Activated T-cell treated with anti-CD3 and anti-CD28 coated beads, Interleukin-2, amount 50 U/mL, for 48 hours (primary cell): ENCODE measurements around the gene PARP3.
"Not testable (repeated sequence)": the region's sequence is repeated elsewhere in the genome, so short reads cannot be mapped to it uniquely, and the experiment has no call there.

Source experiments
- DNase-seq, 2 experiments: peaks; one replicate each; pipeline ENCODE4 v3.0.0-alpha.2; 2020

The PARP3 gene

DNA sequence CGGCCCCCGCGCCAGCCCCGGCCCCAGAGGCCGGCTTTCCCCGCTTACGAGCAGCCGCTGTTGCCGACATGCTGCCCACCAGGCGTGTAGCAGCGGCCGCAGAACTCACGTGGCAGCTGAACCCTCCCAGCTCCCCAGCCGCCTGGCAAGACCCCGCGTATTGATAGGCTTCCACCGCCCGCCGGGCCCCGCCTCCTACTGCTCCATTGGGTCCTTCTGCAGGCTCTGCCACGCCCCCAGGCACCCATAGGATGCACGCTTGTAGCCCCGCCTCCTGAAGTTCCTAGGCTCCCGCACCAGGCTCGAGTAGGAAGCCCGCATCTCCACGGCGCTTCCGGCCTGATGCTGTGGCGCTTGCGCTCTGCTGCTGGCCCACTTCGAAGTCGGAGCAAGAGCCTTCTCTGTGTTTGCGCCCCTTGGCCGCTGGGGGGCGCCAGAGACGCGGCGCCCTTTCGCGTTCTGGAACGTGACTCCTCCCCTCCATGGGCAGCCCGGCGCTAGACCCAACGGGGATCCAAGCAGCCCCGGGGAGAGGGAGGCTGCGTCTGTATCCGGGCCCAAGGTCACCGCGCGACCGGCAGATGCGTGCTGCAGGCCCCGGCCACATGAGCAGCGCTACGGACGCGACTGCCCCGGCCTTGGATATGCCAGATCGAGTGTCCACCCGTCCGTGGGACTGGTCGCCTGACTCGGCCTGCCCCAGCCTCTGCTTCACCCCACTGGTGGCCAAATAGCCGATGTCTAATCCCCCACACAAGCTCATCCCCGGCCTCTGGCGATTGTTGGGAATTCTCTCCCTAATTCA is at the start of gene PARP3, which contains the start of gene RRP9:
TSS of gene PARP3 (plus strand) at position 566 of the 805 bp plus-strand sequence. CDS start 993 bp downstream, outside the sequence.
TSS of gene RRP9 (minus strand) at position 107 of the 805 bp plus-strand sequence. CDS start at position 70, 37 bp downstream.
- DNase-seq = peak; percentile 99

DNA sequence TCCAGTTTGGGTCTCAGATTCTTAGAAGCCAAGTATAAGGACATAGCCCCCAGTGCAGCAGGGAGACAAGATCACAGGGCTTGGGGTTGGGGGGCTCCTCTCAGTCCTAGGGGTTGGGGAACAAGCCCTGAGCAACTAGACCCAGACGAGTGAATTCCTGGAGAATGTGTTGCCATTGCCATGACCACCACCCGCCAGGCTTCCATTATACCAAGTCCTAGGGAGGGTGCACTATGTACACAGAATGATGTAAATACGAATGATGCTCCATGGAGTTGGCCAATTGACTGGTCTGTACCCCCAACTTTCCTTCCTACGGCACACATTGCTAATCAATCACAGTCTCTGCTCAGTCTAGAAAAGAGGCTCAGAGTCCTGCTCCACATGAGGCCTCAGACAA is 47.8 kb upstream of the PARP3 start:
- DNase-seq = no peak

DNA sequence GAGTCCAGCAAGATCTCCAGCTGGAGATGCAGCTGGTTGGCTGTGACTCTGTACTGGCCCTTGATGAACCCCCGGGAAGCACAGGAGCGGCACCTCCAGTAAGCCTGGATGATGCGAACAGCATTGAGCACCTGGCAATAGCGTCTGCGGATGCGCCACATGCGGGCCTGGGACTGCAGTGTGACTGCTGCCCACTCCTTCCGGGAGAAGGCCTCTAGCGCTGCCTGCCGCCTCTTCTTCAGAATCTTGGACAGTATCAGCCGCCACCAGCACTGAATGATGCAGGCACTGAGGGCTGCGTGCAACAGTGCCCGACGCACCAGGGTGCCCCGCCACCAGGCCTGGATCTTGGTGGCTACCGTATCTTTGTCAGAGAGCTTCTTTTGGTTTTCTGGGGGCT is 47.2 kb upstream of the PARP3 start:
- DNase-seq = no peak

DNA sequence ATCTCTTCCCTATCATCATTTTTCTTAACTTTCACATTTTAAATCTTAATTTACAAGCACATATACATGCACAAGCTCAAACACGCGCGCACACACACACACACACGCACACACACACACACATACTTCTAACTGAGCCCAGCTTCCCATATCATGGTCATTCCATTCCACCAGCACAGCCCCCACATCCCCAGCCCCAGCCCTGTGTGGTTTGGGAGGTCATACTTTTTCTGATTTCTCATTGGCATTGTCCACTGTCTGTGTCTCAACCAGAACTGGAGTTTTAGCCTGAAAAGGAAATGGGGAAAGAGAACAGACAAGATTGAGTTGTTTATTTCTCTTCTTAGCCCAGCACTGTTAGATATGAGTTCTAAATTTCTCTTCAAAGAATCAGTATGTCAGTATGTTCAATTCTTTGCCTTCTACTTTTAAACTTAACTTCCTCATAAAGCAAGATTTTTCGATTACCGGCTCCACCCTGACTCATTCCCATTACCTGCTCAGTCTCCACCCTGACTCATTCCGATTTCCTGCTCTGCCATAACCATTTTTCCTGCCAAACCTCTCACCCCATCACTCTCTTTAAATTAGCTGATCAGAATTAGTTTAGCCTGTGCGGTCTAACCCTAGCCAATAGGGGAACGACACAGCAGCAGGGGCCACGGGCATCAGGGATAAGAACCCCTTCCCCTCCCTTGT is 45.4 kb upstream of the PARP3 start:
- no peak for DNase-seq

DNA sequence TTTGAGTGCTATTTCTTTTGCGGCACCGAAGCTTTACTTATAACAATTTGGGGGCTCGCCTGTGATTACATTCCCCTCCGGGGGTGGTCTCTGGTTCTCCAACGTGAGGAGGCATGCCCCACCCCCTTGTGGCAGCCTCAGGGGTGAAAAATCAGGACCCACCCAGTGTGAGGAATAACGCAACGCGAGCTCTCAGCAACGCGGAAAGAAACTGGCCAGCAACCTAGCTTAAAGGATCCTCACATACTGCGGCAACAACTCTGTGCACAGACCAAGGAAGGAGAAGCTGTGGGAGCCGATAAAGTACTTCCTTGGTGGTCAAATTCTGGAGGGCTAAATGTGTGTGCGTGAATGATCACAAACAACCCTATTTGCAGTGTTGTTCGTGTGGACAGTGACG is 44.8 kb upstream of the PARP3 start:
- DNase-seq = no peak

DNA sequence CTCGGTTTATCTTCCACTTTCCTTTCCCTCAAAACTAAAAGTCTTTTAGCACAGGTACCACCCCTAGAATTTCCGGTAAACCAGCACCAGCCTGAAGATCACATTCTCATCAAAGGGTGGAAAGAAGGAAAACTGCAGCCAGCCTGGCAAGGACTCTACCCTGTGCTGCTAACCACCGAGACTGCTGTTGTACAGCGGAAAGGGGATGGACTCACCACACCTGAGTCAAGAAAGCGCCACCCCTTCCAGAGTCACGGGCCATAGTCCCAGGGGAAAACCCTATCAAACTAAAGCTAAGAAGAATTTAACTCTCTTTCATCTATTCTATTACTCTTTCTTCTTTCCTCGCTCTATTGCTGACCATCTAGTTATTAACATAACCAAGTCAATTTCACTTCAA is 42.1 kb upstream of the PARP3 start:
- not testable (repeated sequence) for DNase-seq

DNA sequence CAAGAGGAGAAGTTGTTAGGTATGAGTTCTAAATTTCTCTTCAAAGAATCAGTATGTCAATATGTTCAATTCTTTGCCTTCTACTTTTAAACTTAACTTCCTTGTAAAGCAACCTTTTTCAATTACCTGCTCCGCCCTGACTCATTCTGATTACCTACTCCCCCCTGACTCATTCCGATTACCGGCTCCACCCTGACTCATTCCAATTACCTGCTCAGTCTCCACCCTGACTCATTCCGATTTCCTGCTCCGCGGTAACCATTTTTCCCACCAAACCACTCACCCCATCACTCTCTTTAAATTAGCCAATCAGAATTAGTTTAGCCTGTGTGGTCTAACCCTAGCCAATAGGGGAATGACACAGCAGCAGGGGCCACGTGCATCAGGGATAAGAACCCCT is 39.8 kb upstream of the PARP3 start:
- peak; percentile 30 to 52 for DNase-seq

DNA sequence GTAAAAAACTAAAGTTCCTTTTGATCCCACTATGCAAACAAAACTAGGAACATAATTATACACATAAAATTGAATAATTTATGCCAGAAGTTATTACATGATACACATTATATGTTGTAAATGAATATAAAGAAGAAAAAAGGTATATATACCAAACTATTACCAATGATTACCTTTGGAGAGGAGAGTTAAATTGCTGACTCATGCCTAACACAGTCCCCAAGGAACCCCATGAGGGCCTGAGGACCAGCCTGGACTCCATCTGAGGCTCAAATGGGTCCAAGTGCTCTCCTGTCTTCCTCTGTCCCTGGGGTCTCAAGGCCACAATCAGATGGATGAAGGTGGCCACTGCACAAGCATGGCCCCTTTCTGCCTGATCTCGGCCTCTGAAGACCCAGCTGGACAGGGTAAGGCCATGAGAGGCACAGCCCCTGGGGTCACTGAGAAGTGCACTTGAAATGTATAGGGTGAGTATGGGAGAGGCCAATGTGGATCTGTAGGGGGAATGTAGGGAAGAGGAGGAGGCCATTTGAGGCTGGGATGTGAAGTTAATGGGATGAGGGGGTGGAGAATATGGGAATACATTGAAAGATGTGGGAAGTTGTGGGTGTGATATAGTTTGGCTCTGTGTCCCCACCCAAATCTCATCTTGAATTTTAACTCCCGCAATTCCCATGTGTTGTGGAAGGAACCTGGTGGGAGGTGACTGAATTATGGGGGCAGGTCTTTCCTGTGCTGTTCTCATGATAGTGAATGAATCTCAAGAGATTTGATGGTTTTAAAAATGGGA is 37.9 kb upstream of the PARP3 start:
- no peak for DNase-seq

DNA sequence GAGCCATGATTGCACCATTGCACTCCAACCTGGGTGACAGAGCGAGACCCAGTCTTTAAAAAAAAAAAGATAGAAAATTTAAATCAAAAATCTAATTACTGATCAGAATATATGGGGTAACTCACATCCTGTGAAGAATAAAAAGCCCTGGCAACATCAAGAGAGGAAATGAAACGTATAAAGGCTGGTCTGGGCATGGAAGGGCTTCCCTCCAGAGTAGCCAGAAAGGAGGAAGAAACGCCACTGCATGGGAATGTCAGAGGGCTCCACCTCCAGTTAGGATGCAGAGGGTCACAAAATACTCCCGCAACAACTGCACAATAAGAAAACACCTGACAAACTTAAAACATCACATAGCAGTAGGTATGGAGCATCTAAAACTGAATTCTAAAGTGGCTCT is 34.1 kb upstream of the PARP3 start:
- no peak for DNase-seq

DNA sequence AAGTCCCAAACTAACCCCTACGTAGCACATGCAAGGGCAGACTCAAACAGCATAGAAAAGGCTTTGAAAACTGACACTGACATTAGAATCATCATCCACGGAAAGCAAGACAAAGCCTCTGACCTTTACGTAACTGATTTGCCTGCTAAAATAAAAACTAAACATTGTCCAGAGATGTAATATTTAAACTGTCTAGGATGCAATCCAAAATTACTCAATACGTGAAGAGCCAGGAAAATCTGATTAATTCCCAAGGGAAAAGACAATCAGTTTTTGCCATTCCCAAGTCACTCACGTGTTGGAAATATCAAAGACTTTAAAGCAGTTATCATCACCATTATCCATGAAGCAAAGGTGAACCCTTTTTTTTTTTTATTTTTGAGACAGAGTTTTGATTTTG is 25.7 kb upstream of the PARP3 start:
- DNase-seq = no peak

DNA sequence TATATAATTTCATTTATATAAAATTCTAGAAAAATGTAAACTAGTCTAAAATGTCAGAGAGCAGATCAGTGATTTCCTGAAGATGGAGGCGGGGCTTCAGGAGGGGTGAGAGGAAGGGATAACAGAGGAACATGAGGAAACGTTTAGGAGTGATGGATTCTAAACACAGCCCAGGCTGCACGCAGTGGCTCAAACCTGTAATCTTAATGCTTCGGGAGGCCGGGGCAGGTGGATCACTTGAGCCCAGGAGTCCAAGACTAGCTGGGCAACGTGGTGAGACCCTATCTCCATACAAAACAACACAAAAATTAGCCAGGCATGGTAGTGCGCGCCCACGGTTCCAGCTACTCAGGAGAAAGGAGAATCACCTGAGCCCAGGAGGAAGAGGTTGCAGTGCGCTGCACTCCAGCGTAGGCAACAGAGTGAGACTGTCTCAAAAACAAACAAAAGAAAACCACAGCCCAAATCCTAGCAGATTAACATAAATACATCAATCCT is 21.0 kb upstream of the PARP3 start:
- no peak for DNase-seq

DNA sequence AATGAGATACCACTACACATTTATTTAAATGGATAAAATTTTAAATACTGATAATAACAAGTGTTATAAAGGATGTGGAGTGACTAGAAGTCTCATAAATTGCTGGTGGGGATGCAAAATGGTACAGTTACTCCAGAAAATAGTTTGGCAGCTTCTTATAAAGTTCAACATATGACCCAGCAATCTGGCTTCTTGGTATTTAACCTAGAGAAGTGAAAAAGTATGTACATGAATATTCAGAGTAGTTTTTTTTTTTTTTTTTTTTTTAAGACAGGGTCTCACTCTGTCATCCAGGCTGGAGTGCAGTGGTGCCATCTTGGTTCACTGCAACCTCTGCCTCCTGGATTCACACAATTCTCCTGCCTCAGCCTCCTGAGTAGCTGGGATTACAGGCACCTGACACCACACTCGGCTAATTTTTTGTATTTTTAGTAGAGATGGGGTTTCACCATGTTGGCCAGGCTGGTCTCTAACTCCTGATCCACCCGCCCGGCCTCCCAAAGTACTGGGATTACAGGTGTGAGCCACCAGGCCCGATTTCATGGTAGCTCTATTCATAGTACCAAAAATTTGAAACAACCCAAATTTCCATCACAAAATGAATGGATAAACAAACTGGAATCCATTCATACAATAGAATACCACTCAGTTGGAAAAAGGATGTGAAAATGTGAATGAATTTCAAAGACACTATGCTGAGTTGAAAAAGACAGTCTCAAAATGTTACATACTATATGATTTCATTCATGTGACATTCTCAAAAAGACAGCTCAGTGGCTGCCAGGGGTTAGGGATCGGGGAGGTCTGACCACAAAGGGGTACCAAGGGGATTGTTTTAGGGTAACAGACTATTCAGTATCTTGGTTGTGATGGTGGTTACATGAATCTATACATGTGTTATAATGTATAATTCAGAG is 14.8 kb upstream of the PARP3 start:
- DNase-seq = no peak

DNA sequence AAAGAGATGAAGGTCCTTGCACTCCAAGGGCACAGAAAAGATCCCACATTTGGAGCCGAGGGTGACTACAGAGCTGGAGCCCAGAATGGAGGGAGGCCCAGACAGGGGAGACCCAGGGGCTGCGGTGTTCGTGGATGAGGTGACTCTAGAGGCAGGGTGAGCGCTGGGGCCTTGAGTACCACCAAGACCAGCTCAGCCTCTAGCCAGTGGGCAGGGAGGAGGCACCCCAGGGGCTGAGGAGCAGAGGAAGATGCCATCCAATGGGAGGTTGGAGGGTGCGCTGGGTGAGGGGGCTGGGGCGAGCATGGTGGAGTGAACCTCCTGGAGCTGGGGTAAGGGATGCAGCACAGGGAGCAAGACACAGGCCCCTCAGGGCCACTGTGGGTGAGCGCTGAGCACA is 13.7 kb upstream of the PARP3 start:
- DNase-seq = no peak

DNA sequence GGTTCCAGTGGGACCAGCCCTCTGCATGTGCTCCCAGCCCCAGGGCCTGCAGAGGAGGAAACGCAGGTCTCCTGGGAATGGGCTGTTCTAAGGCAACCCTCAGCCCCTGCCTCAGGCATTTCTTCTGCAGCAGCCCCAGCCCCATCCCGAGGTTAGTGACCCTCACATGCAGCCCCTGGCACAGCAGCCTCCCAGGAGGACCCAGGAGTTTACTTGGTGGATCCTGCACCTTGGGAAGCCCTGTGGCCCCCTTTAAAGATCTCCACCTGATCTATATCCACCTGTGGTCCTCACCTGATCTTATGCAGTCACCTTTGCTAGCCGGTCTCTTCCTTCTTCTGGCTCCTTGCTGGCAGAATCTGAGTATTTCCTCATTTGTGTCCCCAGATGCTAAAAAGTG is 13.2 kb upstream of the PARP3 start:
- not testable (repeated sequence) for DNase-seq

DNA sequence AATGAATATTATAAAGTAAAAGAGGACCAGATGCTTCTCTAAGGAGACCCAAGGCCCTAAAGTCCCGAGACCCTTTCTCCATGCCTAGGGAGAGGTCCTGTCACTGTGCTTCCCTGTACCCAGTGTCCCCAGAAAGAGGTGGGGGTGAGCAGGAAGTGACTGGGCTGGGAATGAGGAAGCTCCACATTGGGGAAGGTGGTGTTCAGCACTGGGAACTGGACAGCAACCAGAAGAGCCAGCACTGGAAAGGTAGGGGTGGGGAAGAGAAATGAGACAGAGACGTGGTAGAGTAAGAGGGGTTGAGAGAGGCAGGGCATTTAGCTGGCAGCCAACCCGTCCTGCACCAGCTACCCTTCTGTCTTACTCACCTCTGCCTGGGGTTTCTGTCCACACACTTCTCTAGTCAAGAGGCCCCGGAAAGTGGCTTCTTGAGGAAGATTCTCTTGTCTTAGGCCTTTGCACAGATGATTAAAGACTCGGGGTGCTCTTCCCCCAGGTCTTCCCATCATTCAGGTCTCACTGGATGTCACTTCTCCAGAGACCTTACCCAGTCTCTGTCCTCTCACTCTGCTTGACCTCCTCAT is 12.7 kb upstream of the PARP3 start:
- DNase-seq = no peak

DNA sequence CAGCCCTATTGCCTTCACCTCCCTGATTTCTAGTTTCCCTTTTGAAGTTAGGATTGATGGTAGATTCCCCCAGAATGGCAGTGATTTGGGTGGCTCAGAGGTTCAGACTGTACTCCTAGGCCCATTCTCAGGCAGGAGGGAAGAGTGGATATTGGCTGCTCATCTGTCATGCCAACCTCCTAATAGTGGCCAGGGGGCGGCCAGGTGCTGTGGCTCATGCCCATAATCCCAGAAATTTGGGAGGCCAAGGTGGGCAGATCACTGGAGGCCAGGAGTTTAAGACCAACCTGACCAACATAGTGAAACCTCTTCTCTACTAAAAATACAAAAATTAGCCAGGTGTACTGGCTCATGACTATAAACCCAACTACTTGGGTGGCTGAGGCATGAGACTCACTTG is 11.7 kb upstream of the PARP3 start:
- DNase-seq = no peak

DNA sequence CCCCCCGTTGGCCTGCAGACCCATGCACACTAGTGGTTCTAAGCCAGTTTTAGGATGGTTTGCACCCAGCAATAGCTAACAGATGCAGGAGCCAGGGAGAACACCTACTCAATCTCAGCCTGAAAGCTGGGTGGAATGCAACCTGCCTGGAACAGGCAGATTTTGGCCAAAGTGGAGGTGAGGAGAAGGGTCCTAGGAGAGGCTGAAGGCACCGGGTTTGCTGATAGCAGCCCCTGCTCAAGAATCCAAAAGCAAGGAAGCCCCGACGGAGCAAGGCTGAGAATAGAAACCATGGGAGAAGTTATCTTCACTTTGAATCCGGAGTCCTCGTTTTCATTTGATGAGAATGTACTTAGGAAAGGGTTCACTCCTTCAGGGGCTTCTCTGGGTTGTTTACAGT is 10.4 kb upstream of the PARP3 start:
- DNase-seq = no peak

DNA sequence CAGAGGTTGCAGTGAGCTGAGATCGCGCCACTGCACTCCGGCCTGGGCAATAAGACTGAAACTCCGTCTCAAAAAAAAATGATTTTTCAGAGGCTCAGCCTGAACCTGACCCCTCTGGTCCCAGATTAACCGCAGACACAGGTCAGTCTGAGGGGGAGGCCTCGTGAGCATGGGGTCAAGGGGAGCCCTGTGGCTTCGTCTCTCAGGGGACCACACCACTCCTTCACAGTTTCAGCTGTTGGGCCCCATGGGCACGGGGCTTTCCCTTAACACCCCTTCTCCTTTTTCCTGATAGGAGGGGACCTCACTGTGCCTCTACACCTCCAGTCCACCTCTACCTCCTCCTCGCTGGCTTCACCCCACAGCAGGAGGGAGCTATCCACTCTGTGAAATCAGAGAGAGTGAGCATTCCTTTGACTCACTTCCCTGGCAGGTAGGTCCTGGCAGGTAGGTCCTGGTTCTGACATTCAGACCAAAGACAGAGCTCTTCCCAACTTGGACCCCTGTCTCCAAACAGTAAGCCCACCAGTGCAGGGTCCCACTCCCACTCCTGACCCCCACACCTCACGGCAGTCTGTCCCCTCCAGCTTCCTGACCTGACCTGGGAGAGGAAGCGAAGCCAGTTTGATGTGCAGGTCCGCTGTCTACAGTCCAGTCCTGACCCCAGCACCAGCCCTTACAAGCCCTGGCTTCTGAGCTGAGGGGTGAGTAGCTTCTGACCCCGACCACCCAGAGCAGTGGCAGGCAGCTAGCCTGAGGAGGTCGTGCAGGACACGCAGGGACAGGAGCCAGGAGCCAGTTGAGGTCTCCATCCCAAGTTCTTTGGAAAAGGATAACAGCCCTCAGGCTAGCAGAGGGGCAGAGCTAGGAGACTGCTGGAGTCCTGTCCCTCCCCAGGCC is 9.4 kb upstream of the PARP3 start:
- no peak for DNase-seq

DNA sequence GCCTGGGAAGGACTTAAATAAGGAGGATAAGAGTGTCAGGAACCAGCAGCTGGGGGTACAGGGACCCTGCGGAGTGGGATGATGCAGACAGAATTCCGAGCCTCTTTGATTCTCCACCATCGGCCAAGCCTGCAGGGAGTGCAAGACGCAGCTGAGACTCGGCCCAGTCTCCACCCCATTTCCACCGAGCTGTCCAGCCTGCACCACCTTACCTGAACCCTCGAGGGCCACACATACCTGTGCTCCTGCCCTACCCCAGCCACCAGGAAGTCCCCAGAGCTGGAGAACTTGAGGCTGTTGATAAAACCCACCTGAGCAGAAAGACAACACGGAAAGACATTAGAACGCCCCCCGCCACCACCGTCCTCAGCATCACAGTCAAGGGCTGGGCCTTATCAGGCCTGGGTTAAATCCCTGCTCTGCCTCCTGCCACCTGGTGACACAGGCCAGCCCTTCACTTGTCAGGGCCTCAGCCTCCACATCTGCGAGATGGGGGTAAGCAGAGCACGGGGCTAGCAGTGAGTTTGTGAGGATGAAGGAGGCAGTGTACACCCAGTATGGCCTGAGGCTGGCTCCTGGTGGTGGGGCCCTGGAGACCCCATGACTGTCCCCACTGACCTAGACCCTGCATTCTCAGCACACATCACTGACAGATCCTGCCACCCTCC is 8.6 kb upstream of the PARP3 start:
- DNase-seq = no peak
